WTC11 (cell line): Measurements from ENCODE around the gene AMER1. TPM values are rescaled to one million over a fixed set of nuclear protein-coding genes. Genes with fewer than 3 reads are reported as not detected.

Experiments
- ATAC-seq: fragments of 200-7000 bp; cut with Tn5 transposase; 2 replicates; pipeline ENCODE4 v1.10.0; 2021; ENCODE audit warnings: mild to moderate bottlenecking, moderate library complexity
- CTCF ChIA-PET: fragments of 300-600 bp; sonication (Branson Sonifier 250); formaldehyde crosslinking; loops from one replicate; lab custom pipeline; 2021; ENCODE audit warnings: antibody characterized with exemption; lab: Charles Lee
- POLR2A ChIA-PET: fragments of 350-600 bp; sonication (Branson Sonifier 250); formaldehyde crosslinking; loops from one replicate; lab custom pipeline; 2021; ENCODE audit warnings: antibody characterized with exemption; lab: Charles Lee
- DNase-seq: peaks from one replicate; pipeline ENCODE4 v3.0.0; 2021; ENCODE audit warnings: low spot score
- H3K27ac Mint-ChIP-seq: 2 replicates; pipeline ENCODE4 v1.8.0; 2021; ENCODE audit warnings: mixed read lengths
- H3K27me3 Mint-ChIP-seq: 2 replicates; pipeline ENCODE4 v1.8.0; 2021; ENCODE audit warnings: low read depth, mild to moderate bottlenecking, moderate library complexity, mixed read lengths
- H3K36me3 Mint-ChIP-seq: 2 replicates; pipeline ENCODE4 v1.8.0; 2021; ENCODE audit warnings: mixed read lengths
- H3K4me1 Mint-ChIP-seq: 2 replicates; pipeline ENCODE4 v1.8.0; 2022; ENCODE audit warnings: mixed read lengths
- H3K4me3 Mint-ChIP-seq: 2 replicates; pipeline ENCODE4 v1.8.0; 2021; ENCODE audit warnings: mild to moderate bottlenecking, moderate library complexity, mixed read lengths
- H3K9me3 Mint-ChIP-seq: 2 replicates; pipeline ENCODE4 v1.8.0; 2021; ENCODE audit warnings: mixed read lengths
- AR ChIP-seq: fragments of 250-450 bp; sonication (Bioruptor Pico); IDR thresholded peaks from 2 replicates; pipeline ENCODE4 v1.9.0; 2021; ENCODE audit warnings: mild to moderate bottlenecking
- E2F5 ChIP-seq: sonication (generic); formaldehyde crosslinking; IDR thresholded peaks from 2 replicates; pipeline ENCODE4 v1.8.1; 2022; ENCODE audit warnings: mild to moderate bottlenecking, moderate library complexity, missing genetic modification reagents
- ELF4 ChIP-seq: sonication (generic); formaldehyde crosslinking; IDR thresholded peaks from 2 replicates; pipeline ENCODE4 v1.8.1; 2022; ENCODE audit warnings: low read depth, mild to moderate bottlenecking, moderate library complexity, missing genetic modification reagents
- ETV6 ChIP-seq: sonication (generic); formaldehyde crosslinking; IDR thresholded peaks from 2 replicates; pipeline ENCODE4 v1.8.1; 2022; ENCODE audit warnings: mild to moderate bottlenecking, missing genetic modification reagents
- GTF2I ChIP-seq: fragments of 250-450 bp; sonication (Bioruptor Pico); conservative IDR thresholded peaks from 2 replicates; pipeline ENCODE4 v1.4.0; 2021; ENCODE audit warnings: mild to moderate bottlenecking
- NFATC4 ChIP-seq: fragments of 250-450 bp; sonication (Bioruptor Pico); IDR thresholded peaks from 2 replicates; pipeline ENCODE4 v1.9.0; 2021; ENCODE audit warnings: mild to moderate bottlenecking
- PREB ChIP-seq: sonication (generic); formaldehyde crosslinking; IDR thresholded peaks from 2 replicates; pipeline ENCODE4 v1.8.1; 2022; ENCODE audit warnings: mild to moderate bottlenecking, missing genetic modification reagents, moderate library complexity, borderline replicate concordance
- SMAD3 ChIP-seq: sonication (generic); formaldehyde crosslinking; IDR thresholded peaks from 2 replicates; pipeline ENCODE4 v1.8.0; 2022; ENCODE audit warnings: missing genetic modification reagents, mild to moderate bottlenecking, borderline replicate concordance
- STAT6 ChIP-seq: sonication (generic); formaldehyde crosslinking; conservative IDR thresholded peaks from 2 replicates; pipeline ENCODE4 v1.8.1; 2023; ENCODE audit warnings: mild to moderate bottlenecking, low read depth, missing genetic modification reagents, moderate library complexity
- TCF7 ChIP-seq: sonication (generic); formaldehyde crosslinking; IDR thresholded peaks from 2 replicates; pipeline ENCODE4 v1.8.0; 2022; ENCODE audit warnings: mild to moderate bottlenecking, low read depth, missing genetic modification reagents, moderate library complexity
- TEAD1 ChIP-seq: sonication (generic); formaldehyde crosslinking; IDR thresholded peaks from 2 replicates; pipeline ENCODE4 v1.8.0; 2022; ENCODE audit warnings: mild to moderate bottlenecking, missing genetic modification reagents
- ZBTB21 ChIP-seq: sonication (generic); formaldehyde crosslinking; IDR thresholded peaks from 2 replicates; pipeline ENCODE4 v1.8.1; 2023; ENCODE audit warnings: mild to moderate bottlenecking, missing genetic modification reagents, borderline replicate concordance
- ZBTB43 ChIP-seq: sonication (generic); formaldehyde crosslinking; IDR thresholded peaks from 2 replicates; pipeline ENCODE4 v1.8.1; 2023; ENCODE audit warnings: mild to moderate bottlenecking, missing genetic modification reagents
- ZNF121 ChIP-seq: sonication (generic); formaldehyde crosslinking; IDR thresholded peaks from 2 replicates; pipeline ENCODE4 v1.8.0; 2023; ENCODE audit warnings: missing genetic modification reagents
- ZNF263 ChIP-seq: sonication (generic); formaldehyde crosslinking; IDR thresholded peaks from 2 replicates; pipeline ENCODE4 v1.8.1; 2022; ENCODE audit warnings: low read depth, mild to moderate bottlenecking, moderate library complexity, missing genetic modification reagents
- ZNF317 ChIP-seq: sonication (generic); formaldehyde crosslinking; IDR thresholded peaks from 2 replicates; pipeline ENCODE4 v1.8.1; 2023; ENCODE audit warnings: low read depth, mild to moderate bottlenecking, moderate library complexity, missing genetic modification reagents, borderline replicate concordance
- ZNF416 ChIP-seq: fragments of 250-450 bp; sonication (Bioruptor Pico); IDR thresholded peaks from 2 replicates; pipeline ENCODE4 v1.9.0; 2021; ENCODE audit warnings: mild to moderate bottlenecking, inconsistent platforms
- ZNF425 ChIP-seq: fragments of 250-450 bp; sonication (Bioruptor Pico); conservative IDR thresholded peaks from 2 replicates; pipeline ENCODE4 v1.9.0; 2021; ENCODE audit warnings: mild to moderate bottlenecking
- total RNA-seq: library from RNA; stranded (reverse); gene quantifications from 3 replicates; pipeline ENCODE4 v1.2.3, GENCODE V29; 2021

Gene AMER1
- total RNA-seq, 1 experiment from 2014 or later = 9.9 TPM

GRCh38 chrX:64187762-64188150 lies 17.8 kb downstream of the AMER1 start:
- Mint-ChIP-seq H3K9me3 (no peaks in the 10 kb centered on the region), H3K4me3 (no peak overlapping the region), H3K27ac (no peak overlapping the region), H3K27me3 (no peaks in the 10 kb centered on the region), H3K36me3 (peaks cover 18% of the 10 kb centered on the region), H3K4me1 (peaks cover 3% of the 10 kb centered on the region; the same call in 1 of the 2 replicates)
- TF ChIP-seq ZNF317 (no peak), NFATC4 (CRISPR knock-in tag) (no peak)
- CTCF ChIA-PET = no interaction called here
- no peak for DNase-seq
- no peak for ATAC-seq
- POLR2A ChIA-PET = no interaction called here

GRCh38 chrX:64186974-64187761 lies 18.3 kb downstream of the AMER1 start:
- Mint-ChIP-seq H3K4me3 (no peak overlapping the region), H3K27me3 (no peaks in the 10 kb centered on the region), H3K36me3 (peaks cover 13% of the 10 kb centered on the region), H3K4me1 (peaks cover 3% of the 10 kb centered on the region; the same call in 1 of the 2 replicates), H3K9me3 (no peaks in the 10 kb centered on the region), H3K27ac (no peak overlapping the region)
- ATAC-seq = no peak
- ChIA-PET POLR2A (no interaction called here), CTCF (no interaction called here)
- no peak for DNase-seq
- TF ChIP-seq ZBTB21 (CRISPR knock-in tag) (no peak), ZNF121 (CRISPR knock-in tag) (no peak), GTF2I (no peak), ZNF263 (no peak), ZNF416 (CRISPR knock-in tag) (no peak), SMAD3 (CRISPR knock-in tag) (no peak), AR (no peak), E2F5 (CRISPR knock-in tag) (no peak), ELF4 (no peak), STAT6 (CRISPR knock-in tag) (no peak), TCF7 (no peak), TEAD1 (no peak), ZNF425 (CRISPR knock-in tag) (no peak), ZBTB43 (no peak), PREB (CRISPR knock-in tag) (no peak), ETV6 (CRISPR knock-in tag) (no peak)
